Thymus (tissue), 11 donors: ENCODE measurements around the gene SLC10A3. TPM values are rescaled to one million over a fixed set of nuclear protein-coding genes. Genes with fewer than 3 reads are reported as not detected.

Source experiments
- DNase-seq, 9 donors: peaks; one replicate each; pipeline ENCODE4 v3.0.0-alpha.2; 2013; ENCODE audit warnings: low spot score in 9 of 9, low read depth in 6 of 9, missing footprints in 1 of 9
- H3K27ac ChIP-seq, 2 donors: one replicate each; pipeline ENCODE4 v1.5.1; 2013; ENCODE audit warnings: control low read depth in 1 of 2, low read depth in 1 of 2, low read length in 1 of 2, mild to moderate bottlenecking in 1 of 2, moderate library complexity in 1 of 2
- H3K27me3 ChIP-seq, 2 donors: one replicate each; pipeline ENCODE4 v1.5.1; 2013; ENCODE audit warnings: low read length in 1 of 2; ENCODE audit not compliant: control insufficient read depth in 2 of 2, insufficient read depth in 1 of 2
- H3K36me3 ChIP-seq, 2 donors: one replicate each; pipeline ENCODE4 v1.5.1; 2013; ENCODE audit warnings: low read length in 1 of 2, mild to moderate bottlenecking in 1 of 2, moderate library complexity in 1 of 2; ENCODE audit not compliant: control insufficient read depth in 2 of 2, insufficient read depth in 2 of 2
- H3K4me1 ChIP-seq, 2 donors: one replicate each; pipeline ENCODE4 v1.5.1; 2013; ENCODE audit warnings: low read length in 2 of 2; ENCODE audit not compliant: control insufficient read depth in 2 of 2, insufficient read depth in 2 of 2
- H3K4me3 ChIP-seq, 2 donors: one replicate each; pipeline ENCODE4 v1.5.1; 2013; ENCODE audit warnings: low read length in 2 of 2, control low read depth in 1 of 2, mild to moderate bottlenecking in 1 of 2
- H3K9me3 ChIP-seq, 2 donors: one replicate each; pipeline ENCODE4 v1.5.1; 2013; ENCODE audit warnings: low read length in 1 of 2, mild to moderate bottlenecking in 1 of 2; ENCODE audit not compliant: control insufficient read depth in 2 of 2, insufficient read depth in 1 of 2
- WGBS: extraction: QIAGEN DNeasy Blood & Tissue Kit; methylation state at CpG from one replicate; pipeline ENCODE4 v1.1.7; 2013; 5-methylcytosine and 5-hydroxymethylcytosine counted together
- polyA plus RNA-seq: library from polyadenylated mRNA; stranded (reverse); fragments of 200-250 nt; gene quantifications from one replicate; pipeline ENCODE4 v1.2.3, GENCODE V29; 2013
- total RNA-seq: library from RNA; stranded (reverse); fragments of 120-200 nt; gene quantifications from one replicate; pipeline ENCODE4 v1.2.4, GENCODE V29; 2013
- donor health status: healthy.

Gene SLC10A3
- total and polyA plus RNA-seq, 2 donors = 6.1 to 21.6 TPM

- Histone ChIP-seq H3K27me3 (no peaks in the 10 kb centered on the region), H3K4me1 (peaks cover 6 to 12% of the 10 kb centered on the region in 2 donors), H3K36me3 (peaks cover 23 to 42% of the 10 kb centered on the region in 2 donors), H3K9me3 (peaks cover 0 to 4% of the 10 kb centered on the region in 2 donors), H3K4me3 (peak overlapping the region; percentile 32 to 60), H3K27ac (peak overlapping the region in 1 of 2 donors; percentile 59)
- DNase-seq = no peak
- 28% methylated on average over 10 of the region's 10 CpGs for WGBS
Measured at GRCh38 chrX:154443479-154443910, 46.9 kb downstream of the SLC10A3 start.

- 95% methylated on average over 21 of the region's 21 CpGs for WGBS
- H3K4me3 ChIP-seq = no peak overlapping the region
- H3K4me1 ChIP-seq = peaks cover 6 to 19% of the 10 kb centered on the region in 2 donors
- H3K27ac ChIP-seq = no peak overlapping the region
- H3K27me3 ChIP-seq = no peaks in the 10 kb centered on the region
- peaks cover 0 to 6% of the 10 kb centered on the region in 2 donors for H3K9me3 ChIP-seq
- no peak for DNase-seq
- peaks cover 23 to 41% of the 10 kb centered on the region in 2 donors for H3K36me3 ChIP-seq
Measured at GRCh38 chrX:154441984-154442707, 48.3 kb downstream of the SLC10A3 start.

- Histone ChIP-seq H3K4me1 (peaks cover 6 to 19% of the 10 kb centered on the region in 2 donors), H3K27me3 (no peaks in the 10 kb centered on the region), H3K36me3 (peaks cover 23 to 41% of the 10 kb centered on the region in 2 donors), H3K4me3 (no peak overlapping the region), H3K27ac (no peak overlapping the region), H3K9me3 (peaks cover 0 to 6% of the 10 kb centered on the region in 2 donors)
- WGBS = 95% methylated on average over 11 of the region's 11 CpGs
- DNase-seq = no peak
Measured at GRCh38 chrX:154441564-154441963, 48.9 kb downstream of the SLC10A3 start.

GRCh38 chrX:154440623-154441357 lies 49.6 kb downstream of the SLC10A3 start:
- H3K4me3 ChIP-seq = no peak overlapping the region
- H3K36me3 ChIP-seq = peaks cover 26 to 41% of the 10 kb centered on the region in 2 donors
- peaks cover 6 to 22% of the 10 kb centered on the region in 2 donors for H3K4me1 ChIP-seq
- H3K27me3 ChIP-seq = no peaks in the 10 kb centered on the region
- 98% methylated on average over 17 of the region's 17 CpGs for WGBS
- H3K9me3 ChIP-seq = peaks cover 0 to 6% of the 10 kb centered on the region in 2 donors
- no peak for DNase-seq
- H3K27ac ChIP-seq = no peak overlapping the region

- Histone ChIP-seq H3K9me3 (peaks cover 0 to 6% of the 10 kb centered on the region in 2 donors), H3K4me1 (peaks cover 6 to 22% of the 10 kb centered on the region in 2 donors), H3K4me3 (no peak overlapping the region), H3K27me3 (no peaks in the 10 kb centered on the region), H3K27ac (no peak overlapping the region), H3K36me3 (peaks cover 35 to 45% of the 10 kb centered on the region in 2 donors)
- WGBS = 96% methylated on average over 18 of the region's 18 CpGs
- no peak for DNase-seq
Measured at GRCh38 chrX:154439841-154440240, 50.6 kb downstream of the SLC10A3 start.

GRCh38 chrX:154437971-154438893 lies 52.2 kb downstream of the SLC10A3 start:
- H3K4me3 ChIP-seq = peak overlapping the region; percentile 65 to 73
- H3K36me3 ChIP-seq = peaks cover 47 to 52% of the 10 kb centered on the region in 2 donors
- no peaks in the 10 kb centered on the region for H3K27me3 ChIP-seq
- no peak for DNase-seq
- H3K27ac ChIP-seq = peak overlapping the region in 1 of 2 donors; percentile 5
- H3K9me3 ChIP-seq = peaks cover 0 to 6% of the 10 kb centered on the region in 2 donors
- H3K4me1 ChIP-seq = peaks cover 2 to 12% of the 10 kb centered on the region in 2 donors
- WGBS = 82% methylated on average over 28 of the region's 28 CpGs

Other genes starting within 250 kb of the SLC10A3 start
- gene OPN1MW3, start 233.0 kb downstream of the SLC10A3 start, total RNA-seq = not detected
- 0.02 TPM for gene OPN1MW3, start 233.0 kb downstream of the SLC10A3 start, polyA plus RNA-seq
- not detected for gene TEX28, start 195.5 kb downstream of the SLC10A3 start, total RNA-seq
- gene TEX28, start 195.5 kb downstream of the SLC10A3 start, polyA plus RNA-seq = 0.05 TPM
- gene TKTL1, start 194.8 kb downstream of the SLC10A3 start, total RNA-seq = 1.3 TPM
- 0.43 TPM for gene TKTL1, start 194.8 kb downstream of the SLC10A3 start, polyA plus RNA-seq
- gene FLNA, start 116.0 kb downstream of the SLC10A3 start, total RNA-seq = 164 TPM
- 412 TPM for gene FLNA, start 116.0 kb downstream of the SLC10A3 start, polyA plus RNA-seq
- 8.2 TPM for gene EMD, start 111.3 kb downstream of the SLC10A3 start, total RNA-seq
- gene EMD, start 111.3 kb downstream of the SLC10A3 start, polyA plus RNA-seq = 110 TPM
- gene RPL10, start 92.3 kb downstream of the SLC10A3 start, total RNA-seq = 5,085 TPM
- gene RPL10, start 92.3 kb downstream of the SLC10A3 start, polyA plus RNA-seq = 5,714 TPM
- gene DNASE1L1, start 81.4 kb downstream of the SLC10A3 start, total RNA-seq = 10.1 TPM
- gene DNASE1L1, start 81.4 kb downstream of the SLC10A3 start, polyA plus RNA-seq = 23.0 TPM
- 21.0 TPM for gene TAFAZZIN, start 79.1 kb downstream of the SLC10A3 start, total RNA-seq
- gene TAFAZZIN, start 79.1 kb downstream of the SLC10A3 start, polyA plus RNA-seq = 111 TPM
- 26.6 TPM for gene ATP6AP1, start 62.0 kb downstream of the SLC10A3 start, total RNA-seq
- 53.7 TPM for gene ATP6AP1, start 62.0 kb downstream of the SLC10A3 start, polyA plus RNA-seq
- gene GDI1, start 53.5 kb downstream of the SLC10A3 start, total RNA-seq = 39.2 TPM
- gene GDI1, start 53.5 kb downstream of the SLC10A3 start, polyA plus RNA-seq = 144 TPM
- 29.8 TPM for gene FAM50A, start 46.5 kb downstream of the SLC10A3 start, total RNA-seq
- gene FAM50A, start 46.5 kb downstream of the SLC10A3 start, polyA plus RNA-seq = 112 TPM
- 2.2 TPM for gene PLXNA3, start 32.3 kb downstream of the SLC10A3 start, total RNA-seq
- gene PLXNA3, start 32.3 kb downstream of the SLC10A3 start, polyA plus RNA-seq = 14.3 TPM
- 39.9 TPM for gene LAGE3, start 11.3 kb downstream of the SLC10A3 start, total RNA-seq
- 17.3 TPM for gene LAGE3, start 11.3 kb downstream of the SLC10A3 start, polyA plus RNA-seq
- 29.9 TPM for gene UBL4A, start 4.0 kb downstream of the SLC10A3 start, total RNA-seq
- 20.7 TPM for gene UBL4A, start 4.0 kb downstream of the SLC10A3 start, polyA plus RNA-seq
- 18.4 TPM for gene FAM3A, start 25.6 kb upstream of the SLC10A3 start, total RNA-seq
- 73.4 TPM for gene FAM3A, start 25.6 kb upstream of the SLC10A3 start, polyA plus RNA-seq
- 13.9 TPM for gene G6PD, start 56.2 kb upstream of the SLC10A3 start, total RNA-seq
- 21.0 TPM for gene G6PD, start 56.2 kb upstream of the SLC10A3 start, polyA plus RNA-seq
- 17.7 TPM for gene IKBKG, start 57.0 kb upstream of the SLC10A3 start, total RNA-seq
- 38.3 TPM for gene IKBKG, start 57.0 kb upstream of the SLC10A3 start, polyA plus RNA-seq
- not detected for gene CTAG1A, start 94.5 kb upstream of the SLC10A3 start, total RNA-seq
- gene CTAG1A, start 94.5 kb upstream of the SLC10A3 start, polyA plus RNA-seq = 0.07 TPM
- gene CTAG1B, start 128.7 kb upstream of the SLC10A3 start, total RNA-seq = not detected
- gene CTAG1B, start 128.7 kb upstream of the SLC10A3 start, polyA plus RNA-seq = not detected
- gene CTAG2, start 162.9 kb upstream of the SLC10A3 start, total RNA-seq = not detected
- 0.05 TPM for gene CTAG2, start 162.9 kb upstream of the SLC10A3 start, polyA plus RNA-seq